Gastroesophageal sphincter (tissue), 4 donors: ENCODE results near the gene GALNT4. TPM values are rescaled to one million over a fixed set of nuclear protein-coding genes. Genes with fewer than 3 reads are reported as not detected.

ENCODE experiments used
- ATAC-seq: fragments of 150-250 bp; one replicate; pipeline ENCODE4 v1.9.1; 2016; ENCODE audit warnings: mild to moderate bottlenecking, moderate library complexity
- H3K27ac ChIP-seq, 4 donors: fragments of 200-600 bp; sonication (generic) in 3 of 4; 1 replicate in 3 of 4; 2 replicates in 1 of 4; pipeline ENCODE4 v1.5.1; 2016 to 2019
- H3K27me3 ChIP-seq: fragments of 200-600 bp; sonication (generic); one replicate; pipeline ENCODE4 v1.5.1; 2019
- H3K36me3 ChIP-seq, 2 donors: fragments of 200-600 bp; sonication (generic); one replicate each; pipeline ENCODE4 v1.5.1; 2019; ENCODE audit warnings: control low read depth in 1 of 2
- H3K4me1 ChIP-seq, 3 donors: fragments of 200-600 bp; sonication (generic); 1 replicate in 2 of 3; 2 replicates in 1 of 3; pipeline ENCODE4 v1.5.1; 2016 to 2019; ENCODE audit warnings: control low read depth in 2 of 3
- H3K4me3 ChIP-seq, 2 donors: fragments of 200-600 bp; sonication (generic); one replicate each; pipeline ENCODE4 v1.5.1; 2019; ENCODE audit warnings: mild to moderate bottlenecking in 1 of 2, moderate library complexity in 1 of 2
- H3K9me3 ChIP-seq, 3 donors: fragments of 200-600 bp; sonication (generic); one replicate each; pipeline ENCODE4 v1.5.1; 2017 to 2019; ENCODE audit warnings: control low read depth in 2 of 3
- CTCF ChIP-seq, 4 experiments: fragments of 200-600 bp in 2 of 4; fragments of 450-650 bp in 2 of 4; sonication (generic) in 1 of 4; IDR thresholded peaks; one replicate each; pipeline ENCODE4 v1.5.1; 2017 to 2019; ENCODE audit warnings: antibody characterized with exemption in 4 of 4, mild to moderate bottlenecking in 2 of 4, moderate library complexity in 2 of 4
- EP300 ChIP-seq: sonication (generic); formaldehyde crosslinking; IDR thresholded peaks from one replicate; pipeline ENCODE4 v1.6.1; 2017; ENCODE audit warnings: antibody characterized with exemption, mild to moderate bottlenecking
- POLR2A ChIP-seq, 2 donors: fragments of 450-650 bp; IDR thresholded peaks; one replicate each; pipeline ENCODE4 v1.6.1; 2017; ENCODE audit warnings: antibody characterized with exemption in 2 of 2, mild to moderate bottlenecking in 2 of 2, moderate library complexity in 1 of 2
- POLR2AphosphoS5 ChIP-seq: sonication (generic); formaldehyde crosslinking; IDR thresholded peaks from one replicate; pipeline ENCODE4 v1.6.1; 2017; ENCODE audit warnings: antibody characterized with exemption
- WGBS, 2 donors: methylation state at CpG; one replicate each; pipeline ENCODE4 v1.1.5; 2018; ENCODE audit warnings: low coverage in 1 of 2; 5-methylcytosine and 5-hydroxymethylcytosine counted together
- total RNA-seq, 4 donors: library from RNA; depleted of rRNA; stranded (reverse); fragments of >200 nt; gene quantifications; one replicate each; pipeline ENCODE4 v1.1.0, GENCODE V29; 2016

GALNT4 gene
- total RNA-seq, 4 donors from 2014 or later: 5.3 to 10.8 (median 7.1) TPM

- WGBS, 2 donors: 66 to 73% methylated on average over 7 to 9 of the region's 9 CpGs
- Histone ChIP-seq H3K27me3 (no peaks in the 10 kb centered on the region), H3K36me3 (no peaks in the 10 kb centered on the region), H3K27ac (no peak overlapping the region), H3K4me1 (no peaks in the 10 kb centered on the region), H3K9me3 (no peaks in the 10 kb centered on the region), H3K4me3 (no peak overlapping the region)
- TF ChIP-seq CTCF (IDR thresholded peaks at IDR 0.05) (no peak), EP300 (no peak), POLR2A (IDR thresholded peaks at IDR 0.05) (no peak), POLR2AphosphoS5 (no peak)
- ATAC-seq: no peak
These were observed 17.4 kb downstream of the GALNT4 start for GRCh38 chr12:89507015-89507824.

GRCh38 chr12:89506050-89506449 lies 18.5 kb downstream of the GALNT4 start:
- Histone ChIP-seq H3K4me3 (no peak overlapping the region), H3K36me3 (no peaks in the 10 kb centered on the region), H3K9me3 (no peaks in the 10 kb centered on the region), H3K27ac (no peak overlapping the region), H3K4me1 (no peaks in the 10 kb centered on the region), H3K27me3 (no peaks in the 10 kb centered on the region)
- 0 to 60% methylated on average over 1 of the region's 1 CpG for WGBS, 2 donors
- ATAC-seq: no peak
- TF ChIP-seq POLR2A (IDR thresholded peaks at IDR 0.05) (no peak), POLR2AphosphoS5 (no peak), EP300 (no peak), CTCF (IDR thresholded peaks at IDR 0.05) (no peak)

- 91 to 97% methylated on average over 6 of the region's 6 CpGs for whole genome bisulfite sequencing, 2 donors
- Histone ChIP-seq H3K27ac (no peak overlapping the region), H3K4me1 (no peaks in the 10 kb centered on the region), H3K4me3 (no peak overlapping the region), H3K27me3 (no peaks in the 10 kb centered on the region), H3K36me3 (peaks cover 0 to 2% of the 10 kb centered on the region in 2 donors), H3K9me3 (no peaks in the 10 kb centered on the region)
- ATAC-seq: no peak
- TF ChIP-seq EP300: no peak
- TF ChIP-seq POLR2AphosphoS5: no peak
- no peak for TF ChIP-seq POLR2A (IDR thresholded peaks at IDR 0.05)
- TF ChIP-seq CTCF (IDR thresholded peaks at IDR 0.05): no peak
These were observed 19.8 kb downstream of the GALNT4 start for GRCh38 chr12:89504560-89505346.

- ATAC-seq: no peak
- Histone ChIP-seq H3K36me3 (peaks cover 0 to 5% of the 10 kb centered on the region in 2 donors), H3K9me3 (no peaks in the 10 kb centered on the region), H3K27me3 (no peaks in the 10 kb centered on the region), H3K27ac (no peak overlapping the region), H3K4me3 (no peak overlapping the region), H3K4me1 (no peaks in the 10 kb centered on the region)
- TF ChIP-seq POLR2AphosphoS5 (no peak), EP300 (no peak), CTCF (IDR thresholded peaks at IDR 0.05) (no peak), POLR2A (IDR thresholded peaks at IDR 0.05) (no peak)
These were observed 22.8 kb downstream of the GALNT4 start for GRCh38 chr12:89501793-89502192.
